HepG2 (cell line): ENCODE data around the gene GRK6. TPM values are rescaled to one million over a fixed set of nuclear protein-coding genes. Genes with fewer than 3 reads are reported as not detected.

ENCODE experiments used
- ARNTL ChIP-seq: sonication (generic); formaldehyde crosslinking; IDR thresholded peaks from 2 replicates; pipeline ENCODE4 v1.4.0; 2020; ENCODE audit warnings: mild to moderate bottlenecking, missing genetic modification reagents
- FOXJ3 ChIP-seq: sonication (generic); formaldehyde crosslinking; IDR thresholded peaks from 2 replicates; pipeline ENCODE4 v1.4.0; 2020; ENCODE audit warnings: missing genetic modification reagents, mild to moderate bottlenecking, borderline replicate concordance
- KDM5A ChIP-seq: fragments of 200-600 bp; sonication (generic); IDR thresholded peaks from 2 replicates; pipeline ENCODE4 v1.7.0; 2018; ENCODE audit warnings: antibody characterized with exemption, mild to moderate bottlenecking, low read length, borderline replicate concordance
- NBN ChIP-seq: fragments of 450-650 bp; conservative IDR thresholded peaks from 2 replicates; pipeline ENCODE4 v1.6.1; 2017
- NCOR1 ChIP-seq: fragments of 200-600 bp; sonication (generic); IDR thresholded peaks from 2 replicates; pipeline ENCODE4 v1.7.0; 2017; ENCODE audit warnings: antibody characterized with exemption, low read length, borderline replicate concordance
- POLR2A ChIP-seq, 2 experiments: IDR thresholded peaks; 2 replicates each; pipeline ENCODE4 v1.6.1; 2011; ENCODE audit warnings: low read depth in 2 of 2, low read length in 2 of 2, mild to moderate bottlenecking in 1 of 2, moderate library complexity in 1 of 2; ENCODE audit not compliant: insufficient read depth in 1 of 2
- SMYD3 ChIP-seq: sonication (generic); formaldehyde crosslinking; IDR thresholded peaks from 2 replicates; pipeline ENCODE4 v1.8.1; 2023; ENCODE audit warnings: mild to moderate bottlenecking, missing genetic modification reagents
- TBL1XR1 ChIP-seq: fragments of 150-350 bp; IDR thresholded peaks from 2 replicates; pipeline ENCODE4 v1.6.1; 2014; ENCODE audit warnings: borderline replicate concordance, low read length; ENCODE audit not compliant: partially characterized antibody
- THAP11 ChIP-seq: IDR thresholded peaks from 2 replicates; pipeline ENCODE4 v1.6.1; 2016; ENCODE audit warnings: missing biosample characterization, missing genetic modification reagents
- ZBTB7B ChIP-seq: sonication (generic); formaldehyde crosslinking; IDR thresholded peaks from 2 replicates; pipeline ENCODE4 v1.4.0; 2020; ENCODE audit warnings: missing genetic modification reagents
- ZNF207 ChIP-seq: fragments of 450-650 bp; IDR thresholded peaks from 2 replicates; pipeline ENCODE4 v1.6.1; 2016; ENCODE audit warnings: antibody characterized with exemption, borderline replicate concordance
- ZNF224 ChIP-seq: sonication (generic); formaldehyde crosslinking; IDR thresholded peaks from 2 replicates; pipeline ENCODE4 v1.5.0; 2020; ENCODE audit warnings: mild to moderate bottlenecking, missing genetic modification reagents
- ZNF614 ChIP-seq: IDR thresholded peaks from 2 replicates; pipeline ENCODE4 v1.6.1; 2018; ENCODE audit warnings: missing biosample characterization, missing genetic modification reagents, inconsistent platforms, borderline replicate concordance
- ZNF709 ChIP-seq: sonication (generic); formaldehyde crosslinking; IDR thresholded peaks from 2 replicates; pipeline ENCODE4 v1.5.0; 2020; ENCODE audit warnings: mild to moderate bottlenecking, missing genetic modification reagents
- ZNF839 ChIP-seq: sonication (generic); formaldehyde crosslinking; IDR thresholded peaks from 2 replicates; pipeline ENCODE4 v1.4.0; 2020; ENCODE audit warnings: missing genetic modification reagents, mild to moderate bottlenecking, borderline replicate concordance
- ZNF878 ChIP-seq: sonication (generic); formaldehyde crosslinking; IDR thresholded peaks from 2 replicates; pipeline ENCODE4 v1.8.1; 2023; ENCODE audit warnings: mild to moderate bottlenecking, missing genetic modification reagents, moderate library complexity
- polyA plus RNA-seq, 8 experiments: library from polyadenylated mRNA; depleted of rRNA in 3 of 8; stranded (reverse) in 7 of 8; unstranded in 1 of 8; fragments of >200 nt; fragmentation: Illumina TruSeq in 4 of 8; extraction: Trizol in 4 of 8; gene quantifications; 2 replicates each; pipeline versions ENCODE4 v1.2.1 to v1.2.3, GENCODE V29; 2011 to 2016; ENCODE audit warnings: low read depth in 4 of 8, missing spikeins in 1 of 8, mixed read lengths in 1 of 8; ENCODE audit not compliant: insufficient read depth in 1 of 8
- total RNA-seq, 5 experiments: library from RNA; depleted of rRNA; stranded (reverse); fragments of >200 nt; fragmentation: Illumina TruSeq; extraction: Trizol; gene quantifications; 2 replicates each; pipeline ENCODE4 v1.2.3, GENCODE V29; 2016; ENCODE audit warnings: low read depth in 1 of 5
- TF ChIP-seq, protein P1 (sequence below): sonication (generic); formaldehyde crosslinking; IDR thresholded peaks from 2 replicates; pipeline ENCODE4 v1.5.0; 2020; ENCODE audit warnings: mild to moderate bottlenecking, missing genetic modification reagents, moderate library complexity
- TF ChIP-seq, protein P2 (sequence below): sonication (generic); formaldehyde crosslinking; IDR thresholded peaks from 2 replicates; pipeline ENCODE4 v1.8.1; 2022; ENCODE audit warnings: low read depth, mild to moderate bottlenecking, missing genetic modification reagents
- TF ChIP-seq, protein P3 (sequence below): sonication (generic); formaldehyde crosslinking; IDR thresholded peaks from 2 replicates; pipeline ENCODE4 v1.5.0; 2020; ENCODE audit warnings: missing genetic modification reagents, mild to moderate bottlenecking, borderline replicate concordance
- TF ChIP-seq, protein P4 (sequence below): sonication (generic); formaldehyde crosslinking; conservative IDR thresholded peaks from 2 replicates; pipeline ENCODE4 v1.4.0; 2020; ENCODE audit warnings: missing genetic modification reagents
- TF ChIP-seq, protein P5 (sequence below): sonication (generic); formaldehyde crosslinking; conservative IDR thresholded peaks from 2 replicates; pipeline ENCODE4 v1.4.0; 2020; ENCODE audit warnings: missing genetic modification reagents

The GRK6 gene
- total and polyA plus RNA-seq, 2 of the 13 experiments (the other 11 are each of a cell fraction or from before 2014, with no cell fraction given): 13.2 to 19.9 TPM

DNA sequence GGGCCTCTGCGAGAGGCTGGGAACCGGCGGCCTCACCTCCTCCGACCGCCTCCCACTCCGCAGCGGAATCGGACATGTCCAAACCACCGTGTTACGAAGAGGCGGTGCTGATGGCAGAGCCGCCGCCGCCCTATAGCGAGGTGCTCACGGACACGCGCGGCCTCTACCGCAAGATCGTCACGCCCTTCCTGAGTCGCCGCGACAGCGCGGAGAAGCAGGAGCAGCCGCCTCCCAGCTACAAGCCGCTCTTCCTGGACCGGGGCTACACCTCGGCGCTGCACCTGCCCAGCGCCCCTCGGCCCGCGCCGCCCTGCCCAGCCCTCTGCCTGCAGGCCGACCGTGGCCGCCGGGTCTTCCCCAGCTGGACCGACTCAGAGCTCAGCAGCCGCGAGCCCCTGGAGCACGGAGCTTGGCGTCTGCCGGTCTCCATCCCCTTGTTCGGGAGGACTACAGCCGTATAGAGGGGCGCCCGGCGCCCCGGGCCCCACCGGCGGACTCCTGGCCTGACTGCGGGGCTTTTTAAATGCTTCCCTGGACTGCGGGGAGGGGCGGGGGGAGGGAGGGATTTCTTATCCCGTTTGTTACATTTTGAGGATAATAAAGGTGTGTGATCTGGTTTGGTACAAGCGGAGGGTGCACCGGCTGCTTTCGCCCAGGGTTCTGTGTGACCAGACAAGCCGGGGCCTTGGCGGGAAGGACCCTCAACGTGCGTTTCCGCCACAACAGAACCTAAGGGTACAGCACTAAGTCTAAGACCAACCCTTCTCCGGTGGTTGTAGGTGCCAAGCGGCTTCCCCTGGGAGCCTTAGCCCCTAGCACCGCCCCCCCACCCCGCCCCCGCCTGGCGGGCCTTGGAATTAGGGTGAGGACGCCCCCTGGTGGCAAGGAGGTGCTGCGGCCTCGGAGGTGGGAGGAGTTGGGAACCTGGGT, 29.4 kb downstream of the GRK6 start (continued):
- TF ChIP-seq, protein P1, sequence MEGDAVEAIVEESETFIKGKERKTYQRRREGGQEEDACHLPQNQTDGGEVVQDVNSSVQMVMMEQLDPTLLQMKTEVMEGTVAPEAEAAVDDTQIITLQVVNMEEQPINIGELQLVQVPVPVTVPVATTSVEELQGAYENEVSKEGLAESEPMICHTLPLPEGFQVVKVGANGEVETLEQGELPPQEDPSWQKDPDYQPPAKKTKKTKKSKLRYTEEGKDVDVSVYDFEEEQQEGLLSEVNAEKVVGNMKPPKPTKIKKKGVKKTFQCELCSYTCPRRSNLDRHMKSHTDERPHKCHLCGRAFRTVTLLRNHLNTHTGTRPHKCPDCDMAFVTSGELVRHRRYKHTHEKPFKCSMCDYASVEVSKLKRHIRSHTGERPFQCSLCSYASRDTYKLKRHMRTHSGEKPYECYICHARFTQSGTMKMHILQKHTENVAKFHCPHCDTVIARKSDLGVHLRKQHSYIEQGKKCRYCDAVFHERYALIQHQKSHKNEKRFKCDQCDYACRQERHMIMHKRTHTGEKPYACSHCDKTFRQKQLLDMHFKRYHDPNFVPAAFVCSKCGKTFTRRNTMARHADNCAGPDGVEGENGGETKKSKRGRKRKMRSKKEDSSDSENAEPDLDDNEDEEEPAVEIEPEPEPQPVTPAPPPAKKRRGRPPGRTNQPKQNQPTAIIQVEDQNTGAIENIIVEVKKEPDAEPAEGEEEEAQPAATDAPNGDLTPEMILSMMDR: peak; percentile 92
- TF ChIP-seq ZNF207 (no peak), POLR2A (IDR thresholded peaks at IDR 0.05; ENCODE audit: insufficient read depth in 1 of 2, low read depth in 2 of 2, low read length in 2 of 2) (no peak), ZNF839 (CRISPR knock-in tag) (no peak), NBN (no peak), ZNF709 (CRISPR knock-in tag) (peak; percentile 73), SMYD3 (CRISPR knock-in tag) (no peak), ZNF878 (no peak), FOXJ3 (CRISPR knock-in tag) (no peak), ZBTB7B (CRISPR knock-in tag) (no peak), THAP11 (CRISPR knock-in tag) (no peak), ARNTL (0 out of 2 replicates have a peak, but pooled peaks have one; percentile 1), ZNF224 (CRISPR knock-in tag) (no peak), ZNF614 (0 out of 2 replicates have a peak, but pooled peaks have one; percentile 1), KDM5A (0 out of 2 replicates have a peak, but pooled peaks have one; percentile 2), TBL1XR1 (no peak), NCOR1 (no peak)
- TF ChIP-seq, protein P2, sequence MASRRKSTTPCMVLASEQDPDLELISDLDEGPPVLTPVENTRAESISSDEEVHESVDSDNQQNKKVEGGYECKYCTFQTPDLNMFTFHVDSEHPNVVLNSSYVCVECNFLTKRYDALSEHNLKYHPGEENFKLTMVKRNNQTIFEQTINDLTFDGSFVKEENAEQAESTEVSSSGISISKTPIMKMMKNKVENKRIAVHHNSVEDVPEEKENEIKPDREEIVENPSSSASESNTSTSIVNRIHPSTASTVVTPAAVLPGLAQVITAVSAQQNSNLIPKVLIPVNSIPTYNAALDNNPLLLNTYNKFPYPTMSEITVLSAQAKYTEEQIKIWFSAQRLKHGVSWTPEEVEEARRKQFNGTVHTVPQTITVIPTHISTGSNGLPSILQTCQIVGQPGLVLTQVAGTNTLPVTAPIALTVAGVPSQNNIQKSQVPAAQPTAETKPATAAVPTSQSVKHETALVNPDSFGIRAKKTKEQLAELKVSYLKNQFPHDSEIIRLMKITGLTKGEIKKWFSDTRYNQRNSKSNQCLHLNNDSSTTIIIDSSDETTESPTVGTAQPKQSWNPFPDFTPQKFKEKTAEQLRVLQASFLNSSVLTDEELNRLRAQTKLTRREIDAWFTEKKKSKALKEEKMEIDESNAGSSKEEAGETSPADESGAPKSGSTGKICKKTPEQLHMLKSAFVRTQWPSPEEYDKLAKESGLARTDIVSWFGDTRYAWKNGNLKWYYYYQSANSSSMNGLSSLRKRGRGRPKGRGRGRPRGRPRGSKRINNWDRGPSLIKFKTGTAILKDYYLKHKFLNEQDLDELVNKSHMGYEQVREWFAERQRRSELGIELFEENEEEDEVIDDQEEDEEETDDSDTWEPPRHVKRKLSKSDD (CRISPR knock-in tag): no peak
- TF ChIP-seq, protein P3, sequence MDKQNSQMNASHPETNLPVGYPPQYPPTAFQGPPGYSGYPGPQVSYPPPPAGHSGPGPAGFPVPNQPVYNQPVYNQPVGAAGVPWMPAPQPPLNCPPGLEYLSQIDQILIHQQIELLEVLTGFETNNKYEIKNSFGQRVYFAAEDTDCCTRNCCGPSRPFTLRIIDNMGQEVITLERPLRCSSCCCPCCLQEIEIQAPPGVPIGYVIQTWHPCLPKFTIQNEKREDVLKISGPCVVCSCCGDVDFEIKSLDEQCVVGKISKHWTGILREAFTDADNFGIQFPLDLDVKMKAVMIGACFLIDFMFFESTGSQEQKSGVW (CRISPR knock-in tag): no peak
- TF ChIP-seq, protein P4, sequence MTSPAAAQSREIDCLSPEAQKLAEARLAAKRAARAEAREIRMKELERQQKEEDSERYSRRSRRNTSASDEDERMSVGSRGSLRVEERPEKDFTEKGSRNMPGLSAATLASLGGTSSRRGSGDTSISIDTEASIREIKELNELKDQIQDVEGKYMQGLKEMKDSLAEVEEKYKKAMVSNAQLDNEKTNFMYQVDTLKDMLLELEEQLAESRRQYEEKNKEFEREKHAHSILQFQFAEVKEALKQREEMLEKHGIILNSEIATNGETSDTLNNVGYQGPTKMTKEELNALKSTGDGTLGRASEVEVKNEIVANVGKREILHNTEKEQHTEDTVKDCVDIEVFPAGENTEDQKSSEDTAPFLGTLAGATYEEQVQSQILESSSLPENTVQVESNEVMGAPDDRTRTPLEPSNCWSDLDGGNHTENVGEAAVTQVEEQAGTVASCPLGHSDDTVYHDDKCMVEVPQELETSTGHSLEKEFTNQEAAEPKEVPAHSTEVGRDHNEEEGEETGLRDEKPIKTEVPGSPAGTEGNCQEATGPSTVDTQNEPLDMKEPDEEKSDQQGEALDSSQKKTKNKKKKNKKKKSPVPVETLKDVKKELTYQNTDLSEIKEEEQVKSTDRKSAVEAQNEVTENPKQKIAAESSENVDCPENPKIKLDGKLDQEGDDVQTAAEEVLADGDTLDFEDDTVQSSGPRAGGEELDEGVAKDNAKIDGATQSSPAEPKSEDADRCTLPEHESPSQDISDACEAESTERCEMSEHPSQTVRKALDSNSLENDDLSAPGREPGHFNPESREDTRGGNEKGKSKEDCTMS (CRISPR knock-in tag): no peak
- TF ChIP-seq, protein P5, sequence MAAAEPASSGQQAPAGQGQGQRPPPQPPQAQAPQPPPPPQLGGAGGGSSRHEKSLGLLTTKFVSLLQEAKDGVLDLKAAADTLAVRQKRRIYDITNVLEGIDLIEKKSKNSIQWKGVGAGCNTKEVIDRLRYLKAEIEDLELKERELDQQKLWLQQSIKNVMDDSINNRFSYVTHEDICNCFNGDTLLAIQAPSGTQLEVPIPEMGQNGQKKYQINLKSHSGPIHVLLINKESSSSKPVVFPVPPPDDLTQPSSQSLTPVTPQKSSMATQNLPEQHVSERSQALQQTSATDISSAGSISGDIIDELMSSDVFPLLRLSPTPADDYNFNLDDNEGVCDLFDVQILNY: no peak
